GM12874 (cell line): ENCODE data around the gene CPSF4L.

Source experiments
- TF ChIP-seq, protein P1 (sequence below): IDR thresholded peaks from 2 replicates; pipeline ENCODE4 v1.5.1; 2011; ENCODE audit warnings: low read depth, mild to moderate bottlenecking, control low read depth, low read length, moderate library complexity; ENCODE audit not compliant: insufficient read depth

CPSF4L gene

DNA sequence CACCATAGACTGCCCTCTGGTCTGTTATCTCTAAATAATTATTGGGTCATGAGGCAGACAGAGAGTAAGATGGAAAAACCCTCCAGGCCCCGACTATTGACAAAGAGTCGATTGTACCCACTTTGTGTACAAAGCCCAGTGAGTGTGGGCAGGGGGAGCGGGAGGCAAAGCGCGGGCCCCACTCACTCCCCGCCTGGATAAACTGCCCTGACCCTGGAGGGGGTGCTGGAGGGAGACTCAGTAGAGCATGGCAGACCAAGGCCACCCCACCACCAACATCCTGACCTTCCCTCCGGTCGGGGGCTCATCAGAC lies 11.2 kb upstream of the CPSF4L start:
- TF ChIP-seq, protein P1, sequence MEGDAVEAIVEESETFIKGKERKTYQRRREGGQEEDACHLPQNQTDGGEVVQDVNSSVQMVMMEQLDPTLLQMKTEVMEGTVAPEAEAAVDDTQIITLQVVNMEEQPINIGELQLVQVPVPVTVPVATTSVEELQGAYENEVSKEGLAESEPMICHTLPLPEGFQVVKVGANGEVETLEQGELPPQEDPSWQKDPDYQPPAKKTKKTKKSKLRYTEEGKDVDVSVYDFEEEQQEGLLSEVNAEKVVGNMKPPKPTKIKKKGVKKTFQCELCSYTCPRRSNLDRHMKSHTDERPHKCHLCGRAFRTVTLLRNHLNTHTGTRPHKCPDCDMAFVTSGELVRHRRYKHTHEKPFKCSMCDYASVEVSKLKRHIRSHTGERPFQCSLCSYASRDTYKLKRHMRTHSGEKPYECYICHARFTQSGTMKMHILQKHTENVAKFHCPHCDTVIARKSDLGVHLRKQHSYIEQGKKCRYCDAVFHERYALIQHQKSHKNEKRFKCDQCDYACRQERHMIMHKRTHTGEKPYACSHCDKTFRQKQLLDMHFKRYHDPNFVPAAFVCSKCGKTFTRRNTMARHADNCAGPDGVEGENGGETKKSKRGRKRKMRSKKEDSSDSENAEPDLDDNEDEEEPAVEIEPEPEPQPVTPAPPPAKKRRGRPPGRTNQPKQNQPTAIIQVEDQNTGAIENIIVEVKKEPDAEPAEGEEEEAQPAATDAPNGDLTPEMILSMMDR: no peak

DNA sequence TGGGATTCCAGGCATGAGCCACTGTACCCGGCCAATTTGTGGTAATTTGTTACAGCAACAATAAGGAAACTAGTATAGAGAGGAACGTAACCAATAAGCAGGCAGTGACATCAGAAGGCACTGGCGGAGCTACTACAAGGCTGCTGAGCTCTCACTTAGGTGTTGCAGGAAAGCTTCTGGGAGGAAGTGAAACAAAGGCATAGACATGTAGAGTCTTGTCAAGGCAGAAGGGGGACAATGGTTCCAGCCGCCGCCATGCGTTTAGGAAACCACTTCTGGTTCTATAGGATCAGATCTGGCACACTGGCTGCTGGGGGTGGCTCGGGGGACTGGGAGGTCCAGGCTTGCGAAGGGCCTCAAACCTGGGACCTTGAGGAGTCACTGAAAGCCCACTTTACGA lies 9.4 kb upstream of the CPSF4L start:
- TF ChIP-seq, protein P1: no peak

DNA sequence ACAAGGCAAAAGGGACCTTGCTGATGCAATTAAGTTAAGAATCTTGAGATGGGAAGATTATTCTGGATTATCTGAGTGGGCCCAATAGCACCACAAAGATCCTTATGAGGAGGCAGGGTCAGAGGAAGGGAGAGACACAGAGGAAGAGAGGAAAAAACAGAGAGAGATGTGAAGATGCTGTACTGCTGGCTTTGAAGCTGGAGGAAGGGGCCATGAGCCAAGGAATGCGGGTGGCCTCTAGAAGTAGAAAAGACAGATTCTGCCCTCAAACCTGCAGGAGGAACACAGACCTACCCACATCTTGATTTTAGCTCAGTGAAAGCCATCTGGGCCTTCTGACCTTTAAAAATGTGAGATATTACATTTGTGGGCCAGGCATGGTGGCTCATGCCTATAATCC lies 8.1 kb upstream of the CPSF4L start:
- TF ChIP-seq, protein P1: no peak

DNA sequence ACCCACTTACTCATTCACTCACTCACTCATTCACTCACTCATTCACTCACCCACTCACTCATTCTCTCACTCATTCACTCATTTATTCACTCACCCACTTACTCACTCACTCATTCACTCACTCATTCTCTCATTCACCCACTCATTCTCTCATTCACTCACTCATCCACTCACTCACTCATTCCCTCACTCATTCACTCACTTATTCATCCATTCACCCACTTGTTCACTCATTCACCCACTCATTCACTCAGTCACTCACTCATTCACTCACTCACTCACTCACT lies 7.6 kb upstream of the CPSF4L start:
- TF ChIP-seq, protein P1: no peak

DNA sequence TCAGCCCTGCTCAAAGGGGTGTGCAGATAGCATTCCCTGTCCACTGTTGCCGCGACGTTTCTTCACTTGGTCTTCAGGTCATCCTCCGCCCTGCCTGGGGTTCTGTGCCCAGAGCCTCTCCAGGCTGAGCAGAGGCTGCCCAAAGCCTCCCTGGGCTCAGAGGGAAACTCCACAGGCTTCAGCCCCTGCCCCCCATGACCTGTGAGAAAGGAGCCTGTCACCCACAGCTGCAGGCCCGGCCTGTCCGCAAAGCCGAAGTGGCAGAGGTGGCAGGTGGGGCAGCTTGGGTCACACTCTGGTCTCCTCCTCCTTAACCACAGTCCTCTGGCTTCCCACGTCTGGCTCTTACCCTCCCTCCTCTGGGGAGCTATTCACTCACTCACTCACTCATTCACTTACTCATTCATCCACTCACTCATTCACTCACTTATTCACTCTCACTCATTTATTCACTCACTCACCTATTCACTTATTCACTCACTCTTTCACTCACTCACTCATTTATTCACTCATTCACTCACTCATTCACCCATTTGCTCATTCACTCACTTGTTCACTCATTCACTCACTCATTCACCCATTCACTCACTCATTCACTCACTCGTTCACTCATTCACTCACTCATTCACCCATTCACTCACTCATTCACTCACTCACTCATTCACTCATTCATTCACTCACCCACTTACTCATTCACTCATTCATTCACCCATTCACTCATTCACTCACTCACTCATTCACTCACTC lies 7.1 kb upstream of the CPSF4L start:
- TF ChIP-seq, protein P1: no peak

DNA sequence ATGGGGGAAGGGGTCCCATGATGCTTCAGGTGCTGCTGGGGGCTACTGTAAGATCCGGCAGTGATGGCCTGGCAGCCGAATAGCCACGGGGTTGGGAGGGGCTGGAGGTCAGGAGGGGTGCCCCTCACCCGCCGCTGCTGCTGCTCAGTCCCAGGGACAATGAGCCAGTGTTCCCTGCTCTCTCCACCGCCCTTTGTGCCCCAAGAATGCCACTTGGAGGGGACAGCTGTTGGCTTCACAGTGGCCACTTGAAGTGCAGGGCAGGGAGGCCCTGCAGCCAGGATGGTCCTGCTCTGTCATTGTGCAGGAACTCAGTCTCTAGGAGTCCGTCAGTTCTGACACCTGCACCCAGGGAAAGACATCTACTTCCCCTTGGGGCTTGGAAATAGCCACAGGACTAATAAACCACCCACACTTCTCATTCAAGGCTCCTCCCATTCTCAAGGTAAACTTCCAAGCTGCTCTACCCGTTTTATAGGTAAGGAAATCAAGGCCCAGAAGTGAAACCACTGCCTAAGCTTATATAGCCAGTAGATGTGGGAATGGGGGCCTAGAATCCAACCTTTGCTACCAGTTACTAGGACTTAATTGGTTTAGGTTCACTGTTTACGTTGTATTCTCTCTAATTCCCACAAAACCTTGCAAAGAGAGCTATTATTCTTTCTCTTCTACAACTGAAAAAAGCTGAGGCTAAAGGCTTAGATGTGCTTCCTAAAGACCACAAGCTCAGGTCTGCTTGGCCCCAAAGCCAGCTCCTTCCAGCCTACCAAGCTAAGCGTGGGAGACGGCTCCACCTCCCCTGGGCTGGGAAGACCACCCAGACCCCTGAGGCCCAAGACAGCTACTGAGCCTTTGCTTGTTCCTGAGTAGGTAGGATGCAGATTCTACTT lies 6.2 kb upstream of the CPSF4L start:
- TF ChIP-seq, protein P1: no peak

DNA sequence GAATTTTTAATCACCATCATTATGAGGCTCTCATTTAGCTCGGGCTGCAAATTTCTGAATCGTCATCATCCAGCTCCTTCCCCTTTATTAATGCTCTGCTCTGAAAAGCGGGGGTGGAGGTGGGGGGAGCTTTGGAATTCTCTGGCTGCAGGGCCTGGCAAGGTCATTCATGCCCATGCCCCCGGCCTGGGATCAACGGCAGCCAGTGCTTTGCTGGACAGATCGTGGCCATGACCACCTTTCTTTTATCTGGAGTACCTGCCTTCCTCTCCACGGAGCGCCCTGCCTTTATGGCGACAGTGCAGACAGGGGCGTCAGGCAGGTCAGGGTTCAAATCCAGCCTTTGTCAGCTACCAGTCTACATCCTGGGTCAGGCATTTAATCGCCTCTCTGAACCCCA lies 5.1 kb upstream of the CPSF4L start:
- TF ChIP-seq, protein P1: no peak
